Endothelial cell of umbilical vein (primary cell): Measurements from ENCODE around the gene NTSR1.

Experiments used
- EZH2 ChIP-seq: IDR thresholded peaks from 2 replicates; pipeline ENCODE4 v1.6.1; 2012; ENCODE audit warnings: borderline replicate concordance, low read depth, mild to moderate bottlenecking, moderate library complexity, low read length, inconsistent platforms; ENCODE audit not compliant: severe bottlenecking
- POLR2A ChIP-seq: IDR thresholded peaks from 2 replicates; pipeline ENCODE4 v1.6.1; 2012; ENCODE audit warnings: low read depth, mild to moderate bottlenecking, control low read depth, low read length
- POLR2AphosphoS5 ChIP-seq: IDR thresholded peaks from 2 replicates; pipeline ENCODE4 v1.6.1; 2012; ENCODE audit warnings: low read depth, mild to moderate bottlenecking, control low read depth, low read length, moderate library complexity; ENCODE audit not compliant: insufficient read depth
- TF ChIP-seq, protein P1 (sequence below), 2 donors: IDR thresholded peaks; 1 replicate in 1 of 2; 2 replicates in 1 of 2; pipeline ENCODE4 v1.5.1; 2011; ENCODE audit warnings: low read length in 2 of 2, mild to moderate bottlenecking in 2 of 2, moderate library complexity in 2 of 2, control low read depth in 1 of 2, inconsistent platforms in 1 of 2, low read depth in 1 of 2; ENCODE audit not compliant: insufficient read depth in 1 of 2; ENCODE audit errors: extremely low read depth in 1 of 2

DNA sequence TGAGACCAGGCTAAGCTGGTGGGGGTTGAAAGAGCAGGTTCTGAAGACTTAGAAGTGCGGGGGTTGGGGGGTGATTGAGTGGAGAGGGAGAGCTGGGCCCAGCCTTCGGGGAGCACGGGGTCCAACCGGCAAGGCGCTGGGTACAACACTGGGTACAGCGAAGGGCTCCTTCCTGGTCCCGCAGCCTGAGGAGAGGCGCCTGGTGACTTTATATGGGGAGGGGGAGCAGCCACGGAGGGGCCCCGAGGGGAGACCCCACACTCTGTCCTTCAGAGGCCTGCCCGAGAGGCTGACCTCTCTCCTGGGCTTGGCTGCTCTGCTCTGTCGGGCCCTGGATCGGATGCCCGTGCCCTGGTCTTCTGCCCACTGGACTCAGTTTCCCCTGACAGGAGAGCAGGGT lies 10.4 kb upstream of the NTSR1 start:
- TF ChIP-seq, protein P1, sequence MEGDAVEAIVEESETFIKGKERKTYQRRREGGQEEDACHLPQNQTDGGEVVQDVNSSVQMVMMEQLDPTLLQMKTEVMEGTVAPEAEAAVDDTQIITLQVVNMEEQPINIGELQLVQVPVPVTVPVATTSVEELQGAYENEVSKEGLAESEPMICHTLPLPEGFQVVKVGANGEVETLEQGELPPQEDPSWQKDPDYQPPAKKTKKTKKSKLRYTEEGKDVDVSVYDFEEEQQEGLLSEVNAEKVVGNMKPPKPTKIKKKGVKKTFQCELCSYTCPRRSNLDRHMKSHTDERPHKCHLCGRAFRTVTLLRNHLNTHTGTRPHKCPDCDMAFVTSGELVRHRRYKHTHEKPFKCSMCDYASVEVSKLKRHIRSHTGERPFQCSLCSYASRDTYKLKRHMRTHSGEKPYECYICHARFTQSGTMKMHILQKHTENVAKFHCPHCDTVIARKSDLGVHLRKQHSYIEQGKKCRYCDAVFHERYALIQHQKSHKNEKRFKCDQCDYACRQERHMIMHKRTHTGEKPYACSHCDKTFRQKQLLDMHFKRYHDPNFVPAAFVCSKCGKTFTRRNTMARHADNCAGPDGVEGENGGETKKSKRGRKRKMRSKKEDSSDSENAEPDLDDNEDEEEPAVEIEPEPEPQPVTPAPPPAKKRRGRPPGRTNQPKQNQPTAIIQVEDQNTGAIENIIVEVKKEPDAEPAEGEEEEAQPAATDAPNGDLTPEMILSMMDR (IDR thresholded peaks at IDR 0.05; ENCODE audit: extremely low read depth in 1 of 2, insufficient read depth in 1 of 2, low read depth in 1 of 2, low read length in 2 of 2): no peak
- TF ChIP-seq POLR2AphosphoS5 (no peak), POLR2A (no peak), EZH2 (no peak)
